ENCODE data around the gene SOX13. TPM values are rescaled to one million over a fixed set of nuclear protein-coding genes. Genes with fewer than 3 reads are reported as not detected.

Gene SOX13
- total RNA-seq, result 11.8 and 14.2 TPM in 2 replicates

GRCh38 chr1:204072931-204073836 lies at the start of gene SOX13:
Gene SOX13 (plus strand): TSS chr1:204073115. CDS start chr1:204112916, 39,801 bp downstream.

GRCh38 chr1:204151552-204152309 lies 78.8 kb downstream of the SOX13 start, which contains the start of gene ETNK2:
Gene ETNK2 (minus strand): TSS chr1:204152044. CDS start chr1:204151852, 192 bp downstream.

GRCh38 chr1:204166219-204166618 lies 93.3 kb downstream of the SOX13 start, which contains the start of gene REN:
Gene REN (minus strand): TSS chr1:204166337. CDS start chr1:204166293, 44 bp downstream.

Other genes starting within 250 kb of the SOX13 start
- 87.5 and 108 TPM in 2 replicates for gene SNRPE, start 211.5 kb upstream of the SOX13 start, total RNA-seq
- gene ETNK2, start 78.9 kb downstream of the SOX13 start, total RNA-seq, result 17.7 and 21.6 TPM in 2 replicates
- not detected in 2 replicates for gene REN, start 93.2 kb downstream of the SOX13 start, total RNA-seq
- not detected in 2 replicates for gene KISS1, start 123.4 kb downstream of the SOX13 start, total RNA-seq
- not detected in 2 replicates for gene GOLT1A, start 140.9 kb downstream of the SOX13 start, total RNA-seq